Fibroblast of skin of left biceps (primary cell): ENCODE measurements around the gene SLC35F6.
"Not testable (repeated sequence)": the region's sequence is repeated elsewhere in the genome, so short reads cannot be mapped to it uniquely, and the experiment has no call there.

ENCODE experiments used
- DNase-seq, 2 experiments: peaks; one replicate each; pipeline ENCODE4 v3.0.0-alpha.2; 2013; ENCODE audit warnings: low read depth in 2 of 2

Gene SLC35F6

DNA sequence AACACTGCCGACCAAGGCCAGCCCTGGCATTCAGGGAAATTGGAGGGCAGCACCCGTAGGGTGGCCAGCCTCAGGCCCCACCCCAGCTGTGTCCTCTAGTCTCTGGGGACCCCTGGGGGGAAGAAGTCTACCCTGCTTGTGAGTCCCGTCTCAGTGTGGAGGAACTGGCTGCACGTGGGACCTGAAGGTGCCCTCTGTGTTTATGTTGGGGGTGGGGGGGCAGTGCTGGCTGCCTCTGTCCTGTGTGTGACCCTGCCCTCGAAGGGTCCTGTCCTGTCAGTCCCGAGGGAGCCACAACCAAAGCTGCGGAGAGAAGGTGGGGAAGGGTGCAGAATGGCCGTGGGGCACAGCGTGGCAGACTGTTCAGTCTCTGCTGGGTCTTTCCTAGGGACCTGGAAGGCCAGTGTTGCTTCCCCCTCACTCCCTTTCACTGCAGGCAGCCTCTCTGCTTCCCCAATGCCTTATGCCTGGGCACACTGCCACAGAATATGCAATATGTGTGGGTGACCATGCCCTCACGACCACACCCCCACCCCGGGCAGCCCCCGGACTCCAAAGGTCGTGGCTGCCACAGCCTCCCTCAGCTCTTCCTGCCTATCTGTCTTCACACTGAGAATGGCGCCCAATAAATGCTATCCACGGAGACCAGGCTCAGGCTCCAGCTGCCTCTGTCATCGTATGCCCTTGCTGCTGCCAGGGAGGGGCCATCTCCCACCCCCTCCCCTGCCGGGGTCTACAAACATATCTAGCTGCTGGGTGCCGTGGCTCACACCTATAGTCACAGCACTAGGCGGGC is 33.3 kb upstream of the SLC35F6 start:
- DNase-seq: no peak

DNA sequence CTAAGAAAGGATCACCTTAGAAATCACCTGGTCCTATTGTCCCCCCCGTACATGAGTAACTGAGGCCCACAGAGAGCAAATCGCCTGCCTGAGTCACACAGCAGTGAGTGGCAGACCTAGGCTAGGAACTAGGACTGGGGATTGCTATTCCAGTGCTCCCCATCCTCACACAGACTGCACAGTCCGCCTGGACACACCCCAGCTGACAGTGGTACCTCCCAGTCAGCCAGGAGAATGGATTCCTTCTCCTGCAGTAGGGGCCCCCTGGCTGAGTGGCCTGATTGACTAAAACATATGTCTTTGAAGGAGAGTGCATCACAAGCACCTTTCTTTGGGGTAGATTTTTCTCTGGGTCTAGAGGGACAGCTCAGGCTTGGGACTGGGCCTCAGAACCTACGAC is 32.4 kb upstream of the SLC35F6 start:
- no peak for DNase-seq

DNA sequence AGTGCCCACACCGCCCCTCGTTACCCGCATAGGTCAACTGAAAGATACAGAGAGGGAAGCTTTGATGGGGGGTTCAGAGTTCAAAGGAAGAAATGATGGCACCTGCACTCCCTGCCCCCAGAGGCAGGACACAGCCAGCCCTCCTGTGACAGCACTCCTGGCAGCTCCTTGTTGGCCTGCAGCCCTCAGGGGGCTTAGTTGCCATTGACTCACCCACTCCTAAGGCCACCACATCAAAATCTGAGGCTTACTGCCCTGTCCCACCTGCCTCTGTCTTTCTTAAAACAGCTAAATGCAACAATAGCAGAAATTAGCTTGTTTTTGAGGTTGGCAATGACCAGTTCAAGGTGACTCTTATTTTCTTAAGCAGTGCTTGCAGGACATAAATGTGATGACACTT is 31.6 kb upstream of the SLC35F6 start:
- no peak for DNase-seq

DNA sequence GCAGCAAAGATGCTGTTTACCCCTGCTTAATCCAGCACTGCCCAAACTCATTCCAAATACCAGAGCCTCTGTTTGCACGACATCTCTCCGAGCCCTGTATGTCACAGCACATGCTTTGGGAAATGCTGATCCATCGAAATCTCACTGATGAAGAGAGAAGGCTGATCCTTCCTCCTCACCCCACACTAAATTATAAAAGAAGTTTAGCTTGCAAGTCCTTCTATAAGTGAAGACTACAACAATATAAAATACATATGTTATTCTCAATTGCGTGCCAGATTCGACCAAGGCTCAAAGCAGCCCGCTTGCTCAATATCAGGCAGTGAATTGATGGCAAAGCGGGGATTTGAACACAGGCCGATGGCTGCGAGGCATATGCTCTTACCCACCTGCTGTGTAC is 30.7 kb upstream of the SLC35F6 start:
- no peak for DNase-seq

DNA sequence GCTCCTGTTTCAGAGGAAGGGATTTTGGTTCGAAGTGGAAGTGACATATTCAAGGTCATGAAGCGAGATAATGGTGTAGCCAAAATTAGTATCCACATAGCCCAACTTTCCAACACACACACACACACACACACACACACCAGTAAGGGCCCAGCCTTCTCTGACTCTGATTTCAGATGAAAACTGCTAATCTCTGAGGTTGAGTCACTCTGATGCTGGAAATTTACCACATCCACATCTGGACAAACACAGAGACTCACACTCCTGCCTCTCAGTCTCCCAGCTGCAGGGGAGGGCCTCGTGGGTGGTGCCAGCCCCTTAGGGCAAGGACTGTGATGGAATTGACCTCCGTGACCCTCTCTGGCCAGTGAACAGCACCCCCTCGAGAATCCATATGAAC is 29.0 kb upstream of the SLC35F6 start:
- peak; percentile 62 to 70 for DNase-seq

DNA sequence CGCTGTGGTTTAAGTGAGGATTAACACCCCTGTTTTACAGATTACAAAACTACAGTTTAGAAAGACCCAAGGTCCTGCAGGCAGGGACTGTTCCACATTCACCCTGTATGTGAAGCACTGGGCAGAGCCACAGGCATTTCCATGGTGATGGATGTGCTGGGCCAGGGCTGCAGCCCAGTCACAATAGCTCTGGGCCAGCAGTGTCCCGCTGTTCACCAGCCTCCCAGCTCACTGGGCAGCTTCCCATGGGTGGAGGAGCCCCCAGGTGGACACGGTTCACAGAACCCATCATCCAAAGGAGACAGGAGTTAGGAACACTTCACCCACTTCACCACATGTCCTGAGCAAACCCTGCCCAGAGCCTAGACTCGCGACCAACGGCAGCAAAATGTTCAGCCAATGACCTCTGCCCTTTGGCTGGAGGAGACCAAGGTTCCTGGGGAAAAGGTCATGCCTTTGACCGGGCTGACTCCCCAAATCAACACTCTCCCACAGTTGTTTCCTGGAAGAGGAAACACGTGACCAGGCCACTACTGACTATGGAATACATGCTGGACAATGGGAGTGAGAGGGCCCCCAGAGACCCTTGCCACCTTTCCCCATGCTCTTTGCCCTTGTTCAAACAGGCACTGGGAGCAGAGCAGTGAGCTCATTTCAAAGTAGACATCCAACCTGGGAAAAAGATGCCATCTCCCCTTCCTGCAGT is 28.0 kb upstream of the SLC35F6 start:
- DNase-seq: no peak

DNA sequence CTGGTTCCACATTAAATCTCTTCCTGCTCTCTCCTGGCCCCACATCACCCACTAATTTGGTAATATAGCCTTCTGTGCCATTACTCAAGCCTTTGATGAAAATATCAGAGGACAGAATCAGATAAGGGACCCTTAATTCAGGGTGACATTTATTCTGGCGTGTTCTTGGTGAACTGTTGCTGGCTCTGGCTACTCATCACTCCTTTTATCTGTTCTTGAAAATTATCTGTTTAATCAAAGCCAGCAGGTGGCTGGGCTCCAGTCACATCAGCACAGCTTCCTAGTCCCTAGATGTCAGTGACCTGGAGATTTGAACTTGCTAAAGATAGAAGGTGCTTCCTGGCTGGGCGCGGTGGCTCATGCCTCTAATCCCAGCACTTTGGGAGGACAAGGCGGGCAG is 26.9 kb upstream of the SLC35F6 start:
- no peak for DNase-seq

DNA sequence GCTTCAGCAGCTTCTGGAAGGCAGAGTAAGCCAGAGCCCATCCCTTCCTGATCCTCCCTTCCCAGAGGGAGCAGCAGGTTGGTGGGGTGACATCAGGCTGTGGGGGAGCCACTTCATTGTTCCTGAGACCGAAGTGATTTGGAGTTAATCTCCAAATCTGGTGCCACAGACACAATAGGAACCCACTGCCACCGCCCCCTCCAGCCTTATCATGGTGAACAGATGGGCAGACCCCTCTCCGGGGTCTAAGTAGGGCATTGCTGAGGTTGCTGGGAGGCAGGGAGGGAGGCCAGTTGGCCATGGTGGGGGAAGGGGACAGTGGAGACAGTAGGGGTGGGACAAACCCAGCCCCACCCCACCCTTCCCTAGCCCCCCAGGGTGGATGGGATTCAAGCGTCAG is 25.6 kb upstream of the SLC35F6 start:
- no peak for DNase-seq

DNA sequence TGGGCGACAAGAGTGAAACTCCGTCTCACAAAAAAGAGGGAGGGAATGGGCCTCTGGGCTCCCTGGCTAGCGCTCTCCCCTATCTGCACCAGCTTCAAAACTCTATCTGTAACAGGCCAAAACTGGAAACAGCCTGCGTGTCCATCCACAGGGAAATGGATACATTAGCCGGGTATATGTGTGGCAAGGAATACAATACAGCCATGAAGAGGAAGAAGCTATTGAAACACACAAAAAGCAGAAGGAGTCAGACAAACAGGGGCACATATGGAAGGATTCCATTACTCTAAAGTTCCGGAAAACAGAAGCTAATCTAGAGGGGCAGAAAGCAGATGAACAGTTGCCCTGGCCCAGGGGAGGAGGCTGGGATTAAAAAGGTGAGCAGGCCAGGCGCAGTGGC is 24.6 kb upstream of the SLC35F6 start:
- DNase-seq: no peak

DNA sequence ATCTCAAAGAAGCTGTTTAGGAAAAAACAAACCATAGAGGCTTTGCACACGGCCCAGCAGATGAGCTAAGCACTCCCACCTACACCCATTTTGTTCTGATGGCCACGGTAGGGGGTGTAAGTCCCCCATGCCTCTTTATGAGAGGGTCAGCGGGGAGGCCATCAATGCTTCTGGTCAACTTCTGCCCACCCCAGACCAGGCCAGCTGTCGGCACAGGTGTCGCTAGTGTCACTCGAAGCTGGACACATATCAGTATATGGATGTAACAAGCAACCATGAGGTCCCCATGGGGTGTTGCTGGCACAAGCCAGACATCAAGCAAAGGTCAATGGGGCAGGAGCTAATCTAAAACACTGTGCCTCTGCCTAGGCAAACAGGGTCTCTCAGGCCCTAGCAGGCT is 23.7 kb upstream of the SLC35F6 start:
- no peak for DNase-seq

DNA sequence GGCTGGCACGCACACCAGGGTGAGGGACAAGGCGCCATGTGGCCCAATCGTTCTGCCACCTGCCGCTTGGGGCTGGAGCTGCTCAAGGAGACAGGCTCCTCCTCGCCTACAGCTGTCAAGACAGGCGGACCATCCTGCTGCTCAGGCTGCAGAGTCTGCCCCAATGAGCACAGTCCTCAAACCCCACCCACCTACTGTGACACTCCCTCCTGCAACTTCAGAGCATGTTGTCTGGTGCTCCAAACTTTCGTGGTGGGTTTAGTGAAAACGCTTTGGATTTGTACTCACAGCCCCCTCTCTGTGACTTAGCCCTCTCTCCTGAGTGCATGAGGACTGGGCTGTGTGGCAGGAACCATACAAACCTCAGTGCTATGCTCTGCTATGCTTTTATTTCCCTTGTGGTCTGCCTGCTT is 23.2 kb upstream of the SLC35F6 start:
- DNase-seq: no peak

DNA sequence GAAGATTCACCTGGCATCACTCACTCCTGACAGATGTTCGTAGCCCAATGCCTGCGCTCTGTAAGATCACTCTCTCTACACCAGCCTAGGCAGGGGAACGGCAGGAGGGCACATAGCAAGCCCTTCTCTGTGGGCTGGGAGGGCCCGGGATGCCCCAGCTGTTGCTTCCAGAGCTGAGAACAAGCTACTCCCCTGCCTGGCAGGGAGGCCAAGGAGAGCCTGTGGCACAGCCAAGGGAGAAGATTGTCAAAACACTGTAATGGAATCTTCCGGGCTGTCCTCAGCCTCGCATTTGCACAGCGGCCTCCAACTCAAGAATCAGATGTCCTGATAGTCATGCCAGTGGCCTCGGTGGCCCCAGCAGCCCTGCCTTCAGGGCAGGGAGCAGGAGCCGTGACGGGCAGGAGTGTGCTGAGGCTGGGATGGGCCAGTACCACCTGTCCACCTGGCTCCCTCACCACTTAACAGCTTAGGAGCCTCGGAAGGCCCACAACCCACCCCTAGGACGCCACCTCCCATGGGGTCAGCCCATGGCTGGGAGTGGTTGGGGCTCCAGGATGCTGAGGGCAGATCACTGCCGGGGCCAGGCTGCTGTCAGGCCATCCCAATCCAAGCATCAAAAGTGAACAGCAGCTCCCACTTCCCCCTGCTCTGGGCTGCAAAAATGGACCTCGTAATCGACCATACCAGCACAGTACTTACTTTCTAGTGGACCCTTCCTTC is 21.9 kb upstream of the SLC35F6 start:
- DNase-seq: no peak

DNA sequence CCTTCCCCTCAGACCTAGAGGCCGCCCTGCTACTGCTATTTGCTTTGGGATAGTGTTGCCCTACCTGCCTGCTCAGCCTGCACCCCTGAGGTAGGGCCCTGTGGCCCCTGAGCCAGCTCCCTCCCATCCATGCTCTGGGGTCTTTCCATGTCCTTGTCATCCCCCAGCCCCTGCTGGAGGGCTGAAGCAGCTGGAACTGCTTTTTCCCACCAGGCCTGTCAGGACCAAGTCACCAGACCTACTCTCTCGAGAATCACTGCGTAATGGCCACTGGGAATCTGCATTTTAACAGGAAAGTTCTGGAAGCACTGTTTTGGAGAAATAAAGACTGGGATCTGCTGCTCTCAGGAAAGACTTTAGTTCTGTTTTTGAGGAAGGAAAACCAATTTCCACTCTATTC is 20.2 kb upstream of the SLC35F6 start:
- DNase-seq: no peak

DNA sequence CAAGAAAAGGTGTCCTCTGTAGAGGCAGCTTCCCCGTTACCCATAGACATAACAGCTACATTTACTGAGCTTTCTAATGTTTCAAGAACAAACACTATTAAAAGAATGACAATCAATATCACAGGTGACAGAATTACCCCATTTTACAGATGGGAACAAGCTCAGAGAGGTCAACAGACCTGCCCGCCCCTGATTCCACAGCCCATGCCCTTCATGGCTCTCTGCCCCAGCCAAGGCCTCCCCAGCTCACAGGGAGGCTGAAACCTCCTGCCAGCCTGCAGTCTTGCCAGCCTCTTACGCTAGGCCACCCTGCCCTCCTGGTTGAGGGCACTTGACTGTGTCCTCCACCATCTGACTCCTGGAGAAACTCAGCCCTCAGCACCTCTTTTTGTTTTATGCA is 19.1 kb upstream of the SLC35F6 start:
- no peak for DNase-seq

DNA sequence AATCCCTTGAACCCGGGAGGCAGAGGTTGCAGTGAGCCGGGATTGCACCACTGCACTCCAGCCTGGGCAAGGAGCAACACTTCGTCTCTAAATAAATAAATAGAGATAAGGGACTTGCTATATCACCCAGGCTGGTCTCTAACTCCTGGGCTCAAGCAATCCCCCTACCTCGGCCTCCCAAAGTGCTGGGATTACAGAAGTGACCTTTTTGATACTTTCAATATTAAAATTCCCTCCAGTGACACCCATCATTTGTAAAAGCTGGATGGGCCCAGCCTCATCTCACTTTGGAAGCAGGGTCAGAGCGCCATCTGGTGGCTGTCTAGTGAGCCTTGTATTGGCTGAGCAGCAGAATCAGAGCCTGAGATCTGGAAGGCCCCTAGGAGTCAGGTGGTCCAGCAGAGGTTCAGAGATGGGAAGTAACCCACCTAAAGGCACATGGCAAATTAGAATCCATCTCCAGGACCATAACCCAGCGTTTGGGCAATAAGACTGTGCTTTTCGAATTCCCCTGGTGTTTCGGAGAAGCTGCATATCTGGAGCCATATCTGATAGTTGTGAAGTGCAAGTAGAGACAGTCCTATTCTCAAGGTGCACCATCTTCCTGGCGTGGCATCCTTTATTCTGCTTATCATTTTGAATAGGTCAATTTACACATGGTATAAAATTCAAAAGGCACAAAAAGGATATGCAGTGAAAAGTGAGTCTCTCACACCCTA is 18.3 kb upstream of the SLC35F6 start:
- peak; percentile 39 to 46 for DNase-seq

DNA sequence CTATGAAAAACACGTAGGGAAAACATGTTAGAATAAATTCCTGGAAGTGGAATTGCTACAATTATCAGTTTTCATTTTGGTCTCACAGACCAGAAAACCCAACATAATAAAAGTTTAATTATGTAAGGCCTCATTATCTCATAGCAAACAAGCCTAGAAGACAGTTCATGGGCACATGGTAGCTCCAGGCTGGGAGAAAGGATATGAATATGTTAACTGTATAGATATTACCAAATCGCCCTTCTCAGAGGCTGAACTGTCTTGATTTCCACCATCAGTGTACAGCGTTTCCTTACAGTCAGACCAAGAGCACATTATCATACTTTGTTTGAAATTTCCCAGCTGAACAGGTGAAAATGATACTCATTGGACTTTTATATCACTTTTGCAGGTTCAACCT is 17.1 kb upstream of the SLC35F6 start:
- no peak for DNase-seq

DNA sequence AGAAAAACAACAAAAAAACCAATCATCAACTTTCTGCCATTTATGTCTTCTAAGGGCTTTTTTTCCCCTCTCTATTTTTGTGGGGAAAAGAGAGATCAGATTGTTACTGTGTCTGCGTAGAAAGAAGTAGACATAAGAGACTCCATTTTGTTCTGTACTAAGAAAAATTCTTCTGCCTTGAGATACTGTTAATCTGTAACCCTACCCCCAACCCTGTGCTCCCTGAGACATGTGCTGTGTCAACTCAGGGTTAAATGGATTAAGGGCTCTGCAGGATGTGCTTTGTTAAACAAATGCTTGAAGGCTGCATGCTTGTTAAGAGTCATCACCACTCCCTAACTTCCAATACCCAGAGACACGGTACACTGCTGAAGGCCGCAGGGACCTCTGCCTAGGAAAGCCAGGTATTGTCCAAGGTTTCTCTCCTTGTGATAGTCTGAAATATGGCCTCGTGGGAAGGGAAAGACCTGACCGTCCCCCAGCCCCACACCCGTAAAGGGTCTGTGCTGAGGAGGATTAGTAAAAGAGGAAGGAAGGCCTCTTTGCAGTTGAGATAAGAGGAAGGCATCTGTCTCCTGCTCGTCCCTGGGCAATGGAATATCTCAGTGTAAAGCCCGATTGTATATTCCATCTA is 14.2 kb upstream of the SLC35F6 start:
- DNase-seq: not testable (repeated sequence)

DNA sequence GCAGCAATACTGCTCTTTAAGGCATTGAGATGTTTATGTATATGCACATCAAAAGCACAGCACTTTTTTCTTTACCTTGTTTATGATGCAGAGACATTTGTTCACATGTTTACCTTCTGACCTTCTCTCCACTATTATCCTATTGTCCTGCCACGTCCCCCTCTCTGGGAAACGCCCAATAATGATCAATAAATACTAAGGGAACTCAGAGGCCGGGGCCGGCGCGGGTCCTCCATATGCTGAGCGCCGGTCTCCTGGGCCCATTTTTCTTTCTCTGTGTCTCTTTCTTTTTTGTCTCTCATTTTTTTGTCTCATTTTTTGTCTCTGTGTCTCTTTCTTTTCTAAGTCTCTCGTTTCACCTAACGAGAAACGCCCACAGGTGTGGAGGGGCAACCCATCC is 13.6 kb upstream of the SLC35F6 start:
- DNase-seq: not testable (repeated sequence)

DNA sequence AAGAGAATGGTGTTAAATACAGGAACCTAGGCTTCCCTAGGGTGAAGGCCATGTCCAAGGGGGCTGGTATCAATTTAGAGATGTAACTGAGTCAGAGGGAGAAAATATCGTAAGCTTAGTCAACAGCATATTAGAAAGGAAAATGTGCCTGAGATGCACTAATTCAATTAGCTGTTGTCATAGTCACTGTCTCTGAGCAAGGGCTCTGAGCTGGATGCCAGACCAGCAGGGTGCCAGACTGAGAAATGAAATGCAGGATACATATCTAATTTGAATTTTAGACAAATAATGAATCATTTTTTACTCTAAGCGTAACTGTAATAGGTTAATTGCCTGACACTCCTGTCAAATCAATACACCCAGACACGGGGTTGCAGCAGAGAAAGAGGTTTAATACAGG is 11.4 kb upstream of the SLC35F6 start:
- no peak for DNase-seq

DNA sequence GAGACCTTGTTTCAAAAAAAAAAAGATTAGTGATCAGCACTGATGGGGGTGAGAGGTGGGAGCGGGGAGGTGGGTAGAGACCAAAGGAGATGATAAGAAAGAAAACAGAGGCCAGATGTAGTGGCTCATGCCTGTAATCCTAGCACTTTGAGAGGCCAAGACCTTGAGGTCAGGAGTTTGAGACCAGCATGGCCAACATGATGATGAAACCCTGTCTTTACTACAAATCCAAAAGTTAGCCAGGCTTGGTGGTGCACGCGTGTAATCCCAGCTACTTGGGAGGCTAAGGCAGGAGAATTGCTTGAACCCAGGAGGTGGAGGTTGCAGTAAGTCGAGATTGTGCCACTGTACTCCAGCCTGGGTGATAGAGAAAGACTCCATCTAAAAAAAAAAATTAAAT is 9.5 kb upstream of the SLC35F6 start:
- DNase-seq: no peak

DNA sequence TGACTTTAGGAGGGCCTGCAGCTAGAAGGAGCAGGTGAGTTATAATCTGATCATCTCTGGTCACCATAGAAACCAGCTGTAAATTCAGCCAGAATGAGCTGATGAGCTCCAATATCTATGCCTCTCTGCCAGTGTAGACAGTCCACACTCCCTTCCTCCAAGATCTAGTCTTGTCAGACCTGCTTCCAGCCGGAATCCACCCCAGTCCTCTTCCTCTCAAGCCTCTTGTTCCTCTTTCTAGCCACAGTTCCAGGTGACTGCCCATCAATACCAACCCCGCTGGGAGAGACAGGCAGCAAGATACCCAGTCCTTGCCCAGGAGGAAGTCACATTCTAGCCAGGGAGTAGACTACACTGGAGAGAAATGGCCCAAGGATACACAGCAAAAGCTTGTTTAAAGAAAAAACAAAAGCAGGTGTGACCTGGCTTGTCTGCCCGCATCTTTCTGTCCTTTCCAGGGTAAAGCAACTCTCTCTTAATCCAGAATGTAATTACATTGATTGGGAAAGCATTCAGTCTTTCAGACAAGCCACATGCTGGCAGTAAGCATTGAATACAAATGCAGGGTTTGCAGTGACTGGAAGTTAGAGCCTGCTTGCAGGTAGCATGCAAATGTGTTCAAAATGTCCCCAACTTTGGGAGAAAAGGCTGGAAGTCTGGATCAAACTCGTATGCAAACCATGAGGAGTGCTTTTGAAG is 9.0 kb upstream of the SLC35F6 start:
- no peak for DNase-seq
